AG09319 (cell line): Measurements from ENCODE around the gene PGLYRP3.

Experiments
- DNase-seq: peaks from one replicate; pipeline ENCODE4 v3.0.0-alpha.2; 2010; ENCODE audit warnings: low read depth; ENCODE audit errors: extremely low read depth
- TF ChIP-seq, protein P1 (sequence below): IDR thresholded peaks from 2 replicates; pipeline ENCODE4 v1.5.1; 2011; ENCODE audit warnings: low read depth, mild to moderate bottlenecking, inconsistent platforms, low read length, moderate library complexity

The PGLYRP3 gene

DNA sequence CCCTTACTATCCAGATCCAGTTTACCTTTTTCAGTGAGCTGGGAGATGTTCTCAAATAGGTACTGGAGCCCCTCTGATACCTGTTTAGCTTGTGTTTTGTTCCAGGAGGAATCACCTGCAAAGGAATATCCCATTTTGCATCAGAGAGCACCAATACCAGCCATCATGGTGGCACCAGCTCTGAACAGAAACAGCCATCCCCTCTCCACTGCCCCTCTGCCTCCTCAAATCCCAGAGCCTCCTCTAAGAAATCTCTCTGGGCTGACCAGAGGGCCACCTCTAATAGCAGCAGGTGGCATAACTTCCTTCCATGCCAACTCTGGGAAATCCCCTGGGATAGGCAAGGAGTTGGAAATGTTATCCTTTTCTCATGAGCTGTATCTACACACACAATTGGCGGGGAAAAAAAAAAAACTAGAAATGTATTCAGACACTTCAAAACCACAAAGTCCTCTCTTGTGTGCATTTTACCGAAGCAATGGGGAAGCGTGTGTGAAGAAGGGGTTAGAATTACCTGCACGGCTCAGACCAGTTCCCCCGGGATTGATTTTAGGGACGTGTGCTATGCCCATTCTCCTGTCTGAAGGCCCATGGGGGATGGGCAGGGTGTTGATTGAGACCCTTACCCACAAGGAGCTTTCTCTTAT, 33.4 kb upstream of the PGLYRP3 start:
- TF ChIP-seq, protein P1, sequence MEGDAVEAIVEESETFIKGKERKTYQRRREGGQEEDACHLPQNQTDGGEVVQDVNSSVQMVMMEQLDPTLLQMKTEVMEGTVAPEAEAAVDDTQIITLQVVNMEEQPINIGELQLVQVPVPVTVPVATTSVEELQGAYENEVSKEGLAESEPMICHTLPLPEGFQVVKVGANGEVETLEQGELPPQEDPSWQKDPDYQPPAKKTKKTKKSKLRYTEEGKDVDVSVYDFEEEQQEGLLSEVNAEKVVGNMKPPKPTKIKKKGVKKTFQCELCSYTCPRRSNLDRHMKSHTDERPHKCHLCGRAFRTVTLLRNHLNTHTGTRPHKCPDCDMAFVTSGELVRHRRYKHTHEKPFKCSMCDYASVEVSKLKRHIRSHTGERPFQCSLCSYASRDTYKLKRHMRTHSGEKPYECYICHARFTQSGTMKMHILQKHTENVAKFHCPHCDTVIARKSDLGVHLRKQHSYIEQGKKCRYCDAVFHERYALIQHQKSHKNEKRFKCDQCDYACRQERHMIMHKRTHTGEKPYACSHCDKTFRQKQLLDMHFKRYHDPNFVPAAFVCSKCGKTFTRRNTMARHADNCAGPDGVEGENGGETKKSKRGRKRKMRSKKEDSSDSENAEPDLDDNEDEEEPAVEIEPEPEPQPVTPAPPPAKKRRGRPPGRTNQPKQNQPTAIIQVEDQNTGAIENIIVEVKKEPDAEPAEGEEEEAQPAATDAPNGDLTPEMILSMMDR = no peak
- DNase-seq = no peak

DNA sequence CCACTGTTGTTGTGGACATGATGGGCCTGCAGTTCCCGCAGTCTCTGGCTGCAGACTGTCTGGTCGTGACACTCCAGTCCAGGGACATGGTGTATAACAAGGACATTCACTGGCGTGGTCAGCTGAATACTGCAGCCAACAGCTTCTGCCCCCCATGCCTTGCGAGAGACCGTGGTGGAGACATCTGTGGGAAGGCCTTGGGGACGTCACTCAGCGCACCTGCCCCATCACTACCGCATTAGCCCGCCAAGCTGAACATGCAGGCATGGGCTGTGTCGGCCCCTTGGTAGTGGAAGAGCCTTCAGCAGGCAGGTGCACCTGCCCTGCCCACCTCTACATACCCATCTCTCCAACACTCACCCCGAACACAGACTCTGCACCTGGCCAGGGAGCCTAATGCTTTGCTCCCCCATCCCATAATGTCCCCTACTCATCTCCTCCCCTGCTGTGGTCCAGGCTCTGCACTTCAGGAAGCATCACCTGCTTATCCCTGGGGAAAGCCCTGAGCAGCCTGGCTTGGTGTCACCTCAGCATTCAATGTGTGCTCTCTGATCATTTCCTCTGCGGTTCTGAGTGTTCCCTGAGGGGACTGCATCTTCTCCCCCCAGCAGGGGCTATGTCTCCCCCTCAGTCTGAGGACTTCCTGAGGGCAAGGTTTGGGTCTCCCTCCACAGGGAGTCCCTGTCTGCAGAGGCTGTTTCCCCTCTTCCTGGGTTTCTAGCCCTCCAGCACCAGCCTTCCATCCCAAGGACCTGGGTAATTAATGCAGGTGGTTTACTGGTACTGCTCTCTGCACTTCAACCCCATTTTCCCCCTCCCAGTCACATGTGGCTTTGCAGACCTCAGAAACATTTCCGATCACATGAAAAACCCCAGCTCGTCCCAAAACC, 32.7 kb upstream of the PGLYRP3 start:
- TF ChIP-seq, protein P1 = no peak
- DNase-seq = no peak

- TF ChIP-seq, protein P1 = no peak
- DNase-seq = no peak
Measured at GRCh38 chr1:153344718-153345025, 31.9 kb upstream of the PGLYRP3 start.

- DNase-seq = no peak
- TF ChIP-seq, protein P1 = no peak
Measured at GRCh38 chr1:153343811-153344717, 31.3 kb upstream of the PGLYRP3 start.

DNA sequence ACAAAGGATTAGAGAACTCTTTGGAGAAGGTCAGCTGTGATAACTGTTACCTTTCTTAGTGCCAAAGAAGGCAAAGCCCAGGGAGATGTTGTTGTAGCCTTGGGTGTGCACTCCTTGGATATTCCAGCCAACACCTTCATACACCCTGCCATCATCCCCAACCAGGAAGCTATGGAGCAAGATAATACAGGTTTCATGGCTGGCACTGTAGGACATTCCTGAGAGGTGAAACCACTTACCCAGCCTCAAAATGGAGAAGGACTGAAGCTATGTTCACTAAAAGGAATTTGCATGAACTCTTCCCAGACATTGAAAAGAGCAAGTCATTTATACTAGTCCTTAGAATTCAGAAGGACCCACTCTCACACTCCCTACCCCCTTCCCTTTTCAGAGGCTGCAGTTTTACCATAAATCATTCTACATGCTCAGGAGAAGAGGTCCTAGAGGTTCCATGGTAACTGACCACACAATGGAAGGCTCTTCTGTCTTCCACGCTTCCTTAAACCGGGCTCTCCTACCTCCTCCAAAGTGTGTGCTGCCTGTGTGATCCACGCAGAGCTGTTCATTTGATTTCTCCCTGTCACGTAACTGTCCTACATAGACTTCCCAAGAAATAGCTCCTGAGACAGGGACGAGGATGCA, 30.4 kb upstream of the PGLYRP3 start:
- TF ChIP-seq, protein P1 = no peak
- DNase-seq = no peak

- no peak for DNase-seq
- TF ChIP-seq, protein P1 = no peak
Measured at GRCh38 chr1:153342178-153342577, 29.4 kb upstream of the PGLYRP3 start.
